Muscle of arm (tissue), 12 donors: ENCODE results near the gene C2CD2. TPM values are rescaled to one million over a fixed set of nuclear protein-coding genes. Genes with fewer than 3 reads are reported as not detected.

Experiments
- DNase-seq: peaks from one replicate; pipeline ENCODE4 v3.0.0-alpha.2; 2013
- polyA plus RNA-seq, 12 donors: library from polyadenylated mRNA; unstranded; fragments of 120-200 nt; gene quantifications; one replicate each; pipeline ENCODE4 v1.2.1, GENCODE V29; 2013; ENCODE audit not compliant: insufficient read length in 12 of 12

C2CD2 gene
- polyA plus RNA-seq, 12 donors: 5.9 to 16.9 (median 9.1) TPM; not detected in 1

DNA sequence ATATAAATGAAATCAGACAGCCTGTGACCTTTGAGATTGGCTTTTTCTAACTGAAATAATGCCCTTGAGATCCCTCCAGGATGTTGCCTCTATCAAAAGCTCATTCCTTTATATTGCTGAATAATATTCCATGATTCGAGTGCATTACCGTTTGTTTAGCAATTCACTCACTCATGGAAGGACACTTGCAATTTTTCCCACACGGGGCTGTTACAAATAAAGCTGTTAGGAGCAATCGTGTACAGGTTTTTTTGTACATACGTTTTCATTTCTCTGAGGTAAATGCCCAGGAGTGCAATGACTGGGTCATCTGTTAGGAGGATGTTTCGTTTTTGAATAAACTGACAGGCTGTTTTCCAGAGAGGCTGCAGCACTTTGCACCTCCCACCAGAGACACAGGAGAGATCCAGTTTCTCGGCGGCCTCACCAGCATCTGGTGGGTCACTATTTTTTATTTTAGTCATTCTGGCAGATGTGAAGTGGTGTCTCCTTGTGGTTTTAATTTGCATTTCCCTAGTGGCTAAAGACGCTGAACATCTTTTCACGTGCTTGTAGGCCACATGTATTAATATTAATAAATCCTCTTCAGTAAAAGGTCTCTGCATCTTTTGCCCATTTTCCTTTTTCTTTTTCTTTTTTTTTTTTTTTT, 85.6 kb downstream of the C2CD2 start:
- DNase-seq: peak; percentile 49

DNA sequence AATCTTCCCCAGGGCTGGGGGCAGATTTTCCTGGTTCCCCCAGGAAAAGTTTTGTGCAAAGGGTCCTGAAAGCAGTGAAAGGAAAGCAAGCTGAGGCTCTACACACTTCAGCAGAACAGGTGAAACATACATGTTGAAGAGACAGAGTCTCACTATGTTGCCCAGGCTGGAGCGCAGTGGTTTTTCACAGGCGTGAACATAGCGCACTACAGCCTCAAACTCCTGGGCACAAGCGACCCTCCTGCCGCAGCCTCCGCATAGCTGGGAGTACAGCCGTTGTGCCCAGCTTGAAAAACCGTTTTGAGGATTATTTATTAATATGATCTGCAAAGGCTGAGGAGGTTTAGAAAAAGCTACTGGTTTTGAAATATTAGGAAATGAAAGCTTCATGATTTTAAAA, 86.5 kb downstream of the C2CD2 start:
- no peak for DNase-seq

DNA sequence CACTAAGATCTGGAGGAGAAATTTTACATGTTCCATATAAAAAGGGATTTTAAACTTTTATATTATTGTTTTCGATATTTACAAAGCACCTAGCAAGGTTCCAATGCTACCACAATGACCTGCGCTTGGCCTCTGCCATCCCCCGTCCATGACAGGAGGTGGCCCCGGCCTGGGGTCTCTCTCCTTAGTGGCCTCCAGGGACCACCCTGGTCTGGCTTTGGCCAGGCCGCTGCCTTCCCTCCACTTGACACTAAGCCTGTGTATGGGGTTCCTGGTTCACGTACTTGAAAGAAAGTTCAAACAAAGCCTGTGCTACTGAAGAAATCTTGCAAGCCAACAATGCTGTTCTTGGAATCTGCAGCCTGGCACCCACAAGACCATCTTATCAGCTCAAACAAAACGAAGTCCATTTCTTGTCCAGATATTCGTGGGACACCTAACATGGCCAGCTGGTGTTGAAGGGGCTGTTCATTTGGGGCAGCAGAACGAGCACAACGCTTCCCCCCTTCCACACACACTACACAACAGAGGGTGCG, 87.5 kb downstream of the C2CD2 start:
- no peak for DNase-seq

DNA sequence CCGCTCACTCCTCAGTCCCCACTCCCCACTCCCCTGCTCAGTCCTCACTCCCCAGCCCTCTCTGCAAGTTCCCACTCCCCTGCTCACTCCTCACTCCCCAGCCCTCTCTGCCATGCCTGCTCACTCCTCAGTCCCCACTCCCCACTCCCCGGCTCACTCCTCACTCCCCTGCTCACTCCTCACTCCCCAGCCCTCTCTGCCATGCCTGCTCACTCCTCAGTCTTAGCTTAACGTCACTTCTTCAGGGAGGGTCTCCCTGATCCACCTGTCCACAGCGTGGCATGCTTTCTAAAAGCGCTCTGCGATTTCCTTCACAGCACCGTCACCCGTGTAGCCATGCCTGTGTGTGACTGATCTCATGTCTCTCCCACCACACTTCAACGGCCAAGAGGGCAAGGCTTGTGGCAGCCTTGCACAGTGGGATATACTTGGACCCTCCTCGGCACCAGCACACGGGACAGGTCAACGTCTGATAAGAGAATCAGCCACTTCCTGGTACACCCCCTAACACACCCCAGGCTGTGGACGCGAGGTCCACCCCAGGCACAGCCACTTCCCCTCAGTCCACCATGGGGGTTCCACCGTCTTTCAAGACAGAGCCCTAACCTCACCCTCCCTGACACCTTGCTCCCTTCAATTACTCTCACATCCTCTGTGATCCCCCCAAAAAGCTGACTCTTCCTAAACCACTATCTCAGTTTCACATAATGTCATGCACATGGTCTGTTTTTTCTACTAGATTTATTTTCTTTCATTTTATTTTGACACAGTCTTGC, 88.6 kb downstream of the C2CD2 start:
- no peak for DNase-seq

DNA sequence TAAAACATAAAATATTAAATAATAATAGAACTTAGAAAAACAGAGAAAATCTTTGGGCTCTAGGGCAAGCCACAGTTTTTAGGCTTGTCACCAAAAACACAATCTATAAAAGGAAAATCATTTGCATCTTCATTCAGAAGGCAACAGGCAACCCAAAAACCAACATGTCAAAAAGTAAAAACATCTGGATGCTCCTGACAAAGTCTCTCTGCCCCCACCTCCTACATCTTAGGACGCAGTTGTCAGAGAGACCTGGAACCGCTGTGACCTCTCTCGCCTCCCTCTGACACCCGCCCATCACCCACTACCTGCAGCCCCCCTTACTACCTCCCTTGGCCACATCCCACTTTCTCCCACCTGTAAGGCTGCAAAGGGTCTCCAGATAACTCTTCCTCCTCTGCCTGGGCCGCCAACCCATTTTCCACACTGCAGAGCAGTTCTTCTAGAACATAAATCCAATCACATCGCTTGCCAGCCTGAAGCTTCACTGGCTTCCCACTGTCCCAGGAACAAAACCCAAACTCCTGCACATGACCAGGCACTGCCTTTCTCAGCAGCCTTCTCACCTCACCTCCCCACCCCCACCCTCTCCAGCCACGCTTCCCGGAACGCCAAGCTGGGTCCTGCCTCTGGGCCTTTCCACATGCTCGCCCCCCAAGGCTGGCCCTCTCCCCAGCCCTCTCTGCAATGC, 89.4 kb downstream of the C2CD2 start:
- DNase-seq: no peak

DNA sequence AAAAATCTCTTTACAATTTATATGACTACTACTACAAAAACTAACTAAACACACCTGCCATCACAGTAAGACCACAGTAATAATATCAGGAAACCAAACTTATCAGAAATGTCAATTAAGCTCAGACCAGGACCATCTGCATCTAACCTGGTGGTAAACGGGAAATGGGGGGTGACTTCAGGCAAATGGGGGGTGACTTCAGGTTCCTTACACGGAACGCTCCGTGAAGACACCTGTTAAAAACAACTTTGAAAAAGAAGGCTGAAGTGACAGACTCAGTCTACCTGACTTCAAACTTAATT, 90.4 kb downstream of the C2CD2 start:
- no peak for DNase-seq

DNA sequence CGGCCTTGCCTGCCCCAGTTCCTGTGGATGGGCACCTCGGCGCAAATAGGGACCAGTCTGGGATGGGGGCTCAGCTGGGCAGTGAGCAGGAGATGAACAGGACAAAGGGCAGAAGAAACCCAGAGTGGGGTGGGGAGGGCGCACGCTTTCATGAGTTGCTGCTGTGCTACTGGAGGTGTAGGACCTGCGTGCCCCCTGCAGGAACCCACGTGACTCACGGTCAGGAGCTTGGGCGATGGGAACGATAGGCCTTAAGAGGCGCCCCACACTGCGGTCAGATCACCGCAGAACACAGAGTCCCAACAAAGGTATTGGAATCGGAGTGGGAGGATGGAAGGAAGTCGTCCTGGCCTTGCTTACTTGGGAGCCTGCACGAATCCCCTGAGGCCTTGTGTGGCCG, 91.8 kb downstream of the C2CD2 start:
- no peak for DNase-seq

DNA sequence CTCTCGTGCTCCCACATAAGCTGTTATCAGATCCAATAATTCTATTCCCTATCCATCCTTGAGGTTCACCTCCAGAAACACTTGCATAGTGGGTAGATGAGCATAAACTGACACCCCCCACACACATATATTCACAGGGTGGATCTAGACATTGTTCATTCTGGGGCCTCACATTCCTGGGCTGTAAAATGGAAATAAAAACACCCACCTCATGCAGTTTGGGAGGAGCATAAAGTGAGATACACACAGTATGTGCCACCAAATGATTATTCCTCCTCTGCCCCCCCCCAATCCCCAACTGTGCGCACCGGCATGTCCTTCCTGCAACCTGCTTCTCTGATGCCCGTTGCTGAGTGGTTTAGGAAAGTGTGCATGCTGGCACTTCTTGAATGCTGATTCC, 92.6 kb downstream of the C2CD2 start:
- no peak for DNase-seq

DNA sequence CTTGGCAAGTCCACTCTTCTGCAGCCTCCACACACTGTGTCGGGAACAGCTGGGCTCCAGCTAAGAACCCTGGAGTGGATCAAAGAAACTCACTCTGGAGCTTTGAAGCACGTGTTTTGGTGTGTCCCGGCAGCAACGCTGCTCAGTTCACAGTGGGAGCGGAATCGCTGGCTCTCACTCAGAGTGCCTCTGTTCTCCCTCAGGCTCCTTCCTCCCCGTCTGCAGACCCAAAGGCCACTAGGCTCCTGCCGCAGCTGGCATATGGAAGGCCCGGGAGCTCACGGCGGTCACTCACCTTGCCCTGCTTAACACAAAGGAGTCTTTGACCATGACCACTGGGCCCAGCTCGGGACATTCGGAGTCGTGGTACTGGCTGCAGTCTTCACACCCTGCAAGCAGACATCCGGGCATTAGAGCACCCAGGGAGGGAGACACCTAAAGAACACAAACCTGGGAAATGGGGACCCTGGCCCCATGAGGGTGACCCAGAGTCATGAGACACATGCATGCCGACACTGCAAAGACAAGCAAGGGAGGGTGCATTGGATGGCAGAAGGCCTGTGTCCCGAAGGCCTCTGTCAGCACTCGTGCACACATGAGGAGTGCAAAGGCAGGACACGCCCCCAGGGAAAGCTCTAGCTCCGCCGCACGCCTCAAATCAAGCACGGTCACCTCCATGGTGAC, 94.4 kb downstream of the C2CD2 start:
- no peak for DNase-seq

DNA sequence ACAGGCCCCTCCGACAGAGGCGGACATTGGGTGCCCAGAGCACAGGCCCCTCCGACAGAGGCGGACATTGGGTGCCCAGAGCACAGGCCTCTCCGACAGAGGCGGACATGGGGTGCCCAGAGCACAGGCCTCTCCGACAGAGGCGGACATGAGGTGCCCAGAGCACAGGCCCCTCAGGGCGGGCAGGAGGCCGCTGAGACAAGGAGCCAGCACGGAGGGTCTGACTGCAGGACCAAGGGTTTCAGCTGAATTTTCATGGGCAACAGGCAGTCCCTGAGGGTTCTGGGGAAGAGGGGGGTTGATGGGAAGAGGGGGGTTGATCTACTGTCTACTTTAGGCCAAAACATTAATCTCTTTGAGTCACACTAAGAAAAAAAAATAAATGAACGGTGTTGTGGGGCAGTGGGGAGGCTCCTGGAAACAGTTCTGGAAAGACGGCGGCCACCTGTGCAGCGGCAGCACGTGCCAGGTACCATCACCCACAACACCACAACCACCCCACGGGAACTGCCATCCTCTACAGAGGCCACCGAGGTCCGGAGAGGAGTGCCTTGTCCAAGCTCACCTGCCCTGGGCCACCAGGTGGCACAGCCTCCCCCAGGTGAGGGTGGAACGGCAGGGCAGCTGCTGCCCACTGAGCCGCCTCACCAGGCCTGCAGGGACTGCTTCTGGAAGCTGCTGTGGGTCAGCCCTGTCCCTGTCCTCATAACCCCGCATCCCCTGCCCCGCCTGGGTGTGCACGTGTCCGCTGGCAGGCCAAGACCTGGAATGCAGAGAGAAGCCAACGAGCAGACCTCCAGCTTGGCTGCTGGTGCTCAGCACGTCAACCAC, 95.1 kb downstream of the C2CD2 start:
- no peak for DNase-seq

DNA sequence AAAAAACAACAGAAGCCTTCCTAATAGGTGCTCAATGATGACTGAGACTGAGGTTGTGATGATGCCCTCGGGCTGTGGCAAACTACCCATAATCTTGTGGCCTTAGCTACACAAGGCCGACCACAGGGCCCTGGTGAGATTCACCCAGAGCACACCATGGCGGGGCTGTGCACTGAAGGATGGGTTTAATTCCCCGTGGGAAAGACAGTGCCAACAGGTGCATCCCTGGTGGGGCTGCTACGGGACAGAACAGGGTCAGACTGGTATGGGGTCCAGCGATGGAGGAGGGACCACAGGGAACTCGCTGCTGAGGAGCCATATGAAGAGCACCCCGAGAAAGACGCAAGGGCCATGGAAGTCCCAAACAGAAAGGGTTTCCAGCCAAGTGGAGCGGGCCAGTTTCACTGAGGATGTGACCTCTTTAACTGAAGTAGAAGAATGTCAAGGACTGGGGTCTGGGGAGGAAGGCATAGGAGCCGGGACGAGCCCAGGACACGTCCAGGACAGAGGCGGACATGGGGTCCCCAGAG, 96.0 kb downstream of the C2CD2 start:
- DNase-seq: no peak

DNA sequence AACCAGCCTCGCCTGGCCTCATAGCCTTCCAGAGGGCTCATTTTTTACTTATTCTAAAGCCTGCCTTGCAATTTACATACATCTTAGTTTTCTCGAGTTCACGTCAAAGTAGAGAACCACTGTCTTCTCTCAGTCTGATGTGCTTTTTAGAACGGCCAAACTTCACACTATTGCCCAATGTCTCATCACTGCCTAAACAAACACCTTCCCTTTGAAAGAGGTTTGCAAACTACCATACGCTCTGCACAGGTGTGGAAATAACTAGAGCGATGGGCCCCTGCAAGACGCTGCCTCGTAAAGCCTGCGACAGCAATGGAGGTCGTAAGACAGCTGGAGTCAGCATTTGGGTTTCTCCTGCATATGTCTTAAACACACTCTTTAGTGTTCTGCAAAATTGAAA, 97.2 kb downstream of the C2CD2 start:
- DNase-seq: no peak

DNA sequence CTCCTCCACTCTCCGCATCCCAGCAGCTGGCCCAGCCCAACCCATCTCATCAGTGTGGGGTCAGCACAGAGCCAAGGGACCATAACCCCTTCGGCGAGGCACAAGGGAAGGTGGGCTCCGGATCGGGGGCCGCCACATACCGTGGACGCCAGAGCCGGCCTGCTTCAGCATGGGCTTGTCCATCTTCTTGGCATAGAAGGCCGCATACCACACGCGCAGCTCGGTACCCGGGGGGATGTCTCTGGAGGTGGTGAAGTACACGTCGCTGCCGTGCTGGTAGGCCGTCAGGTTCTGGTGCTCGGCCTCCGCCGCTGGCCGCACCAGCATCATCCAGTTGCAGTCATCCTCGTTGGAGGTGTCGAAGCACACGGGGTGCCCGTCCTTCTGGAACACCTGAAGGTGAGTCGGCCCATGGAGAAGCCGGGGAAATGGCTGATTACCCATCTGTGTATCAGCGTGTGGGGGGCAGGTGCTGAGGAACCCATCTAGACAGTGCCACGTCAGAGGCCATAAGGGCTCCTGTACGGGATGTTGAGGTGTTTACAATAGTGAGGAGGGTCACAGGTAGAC, 99.3 kb downstream of the C2CD2 start:
- no peak for DNase-seq

DNA sequence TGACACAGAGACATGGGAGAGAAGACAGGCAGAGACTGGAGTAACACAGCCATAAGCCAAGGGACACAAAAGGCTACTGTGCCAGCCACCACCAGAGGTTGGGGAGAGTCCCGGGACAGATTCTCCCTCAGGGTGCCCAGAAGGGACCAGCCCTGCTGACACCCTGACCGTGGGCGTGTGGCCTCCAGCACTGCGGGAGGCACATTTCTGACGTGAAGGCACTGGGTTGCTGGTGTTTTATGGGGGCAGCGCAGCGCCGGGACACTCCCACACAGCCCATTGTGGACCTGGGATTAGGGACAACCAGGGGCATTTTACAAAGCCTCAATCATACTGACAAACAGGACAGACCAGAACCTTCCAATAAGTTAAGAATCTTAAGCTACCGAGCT, 100.9 kb downstream of the C2CD2 start:
- no peak for DNase-seq

DNA sequence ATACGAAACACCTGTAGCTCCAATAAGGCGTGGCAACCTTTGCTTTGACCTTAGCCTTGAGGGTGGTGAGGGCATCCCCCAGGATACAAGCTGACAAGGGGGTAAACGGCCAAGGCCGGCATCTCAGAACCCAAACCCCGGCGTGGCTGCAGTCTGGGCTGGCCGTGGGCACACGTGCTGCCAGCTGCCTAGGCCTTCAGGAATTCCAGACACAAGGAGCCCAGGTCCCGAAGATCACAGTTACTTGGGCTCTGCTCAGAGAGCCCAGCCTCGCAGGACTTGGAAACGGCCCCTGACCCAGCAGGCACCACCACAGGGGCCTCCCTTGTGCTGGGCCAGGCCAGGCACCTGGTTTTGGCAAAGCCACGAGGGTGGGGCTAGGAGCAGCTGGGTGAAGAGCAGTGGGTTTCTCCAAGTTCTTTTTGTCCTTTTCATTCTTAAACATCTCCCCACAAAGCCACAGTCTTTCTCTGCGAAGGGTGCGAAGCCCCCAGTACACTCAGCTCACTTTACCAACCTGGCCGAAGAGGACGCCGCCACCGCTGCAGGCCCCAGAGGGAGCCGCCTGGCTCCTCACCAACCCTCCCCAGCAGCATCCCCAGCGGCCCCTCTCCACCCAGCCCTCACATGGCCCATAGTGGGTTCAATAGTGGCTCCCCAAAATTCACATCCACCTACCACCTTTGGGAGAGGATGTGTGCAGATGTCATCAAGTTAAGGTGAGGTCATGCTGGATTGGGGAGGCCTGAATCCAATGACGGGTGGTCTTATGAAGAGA, 101.5 kb downstream of the C2CD2 start:
- no peak for DNase-seq

DNA sequence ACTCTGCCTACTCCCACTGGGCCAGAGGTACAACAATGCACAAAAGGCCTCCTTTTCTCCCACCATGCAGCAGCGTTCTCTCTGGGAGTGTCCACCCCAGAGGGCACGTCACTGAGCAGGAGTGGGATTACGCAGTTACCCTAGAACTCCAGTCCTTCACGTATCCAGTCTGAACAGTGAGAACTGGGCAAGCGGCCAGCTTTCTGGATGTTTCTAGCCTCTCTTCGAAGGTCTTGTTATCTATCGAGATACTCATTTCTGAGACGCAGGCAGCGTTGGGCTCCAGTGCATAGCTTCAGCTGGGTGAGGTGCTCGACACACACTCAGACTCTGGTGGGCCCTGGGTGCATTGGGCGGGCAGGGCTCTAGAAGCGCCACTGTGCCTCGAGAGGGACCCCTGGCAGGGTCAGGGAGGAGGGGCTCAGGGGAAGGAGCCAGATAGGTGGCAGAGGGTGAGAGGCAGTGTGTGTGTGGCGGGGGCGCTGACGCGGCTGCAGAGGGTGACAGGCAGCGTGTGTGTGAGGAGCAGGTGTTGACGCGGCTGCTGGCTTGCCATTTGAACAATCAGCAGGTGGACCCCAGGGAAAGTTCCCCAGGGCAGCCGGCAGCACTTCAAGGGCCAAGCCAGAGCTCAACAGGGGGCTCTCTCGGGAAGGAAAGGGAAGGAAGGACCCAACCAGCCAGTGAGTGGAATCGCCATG, 102.6 kb downstream of the C2CD2 start:
- no peak for DNase-seq

DNA sequence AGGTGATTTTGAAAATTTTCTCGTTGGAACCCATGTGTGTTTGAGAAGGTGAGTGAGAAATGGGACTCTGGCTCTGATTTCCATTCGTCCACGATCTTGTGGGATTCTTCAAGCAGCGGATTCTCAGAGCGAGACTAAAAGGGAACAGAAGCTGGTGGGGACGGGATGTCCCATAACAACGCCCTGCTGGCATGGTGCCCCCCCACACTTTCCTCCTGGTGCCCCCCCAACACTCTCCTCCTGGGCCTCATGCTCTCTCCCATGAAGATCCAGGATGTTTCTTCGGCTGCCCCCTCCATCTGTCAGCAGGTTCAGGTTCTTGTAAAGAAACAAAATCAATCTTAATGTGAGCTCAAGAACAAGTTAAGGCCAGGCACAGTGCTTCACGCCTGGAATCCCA, 103.7 kb downstream of the C2CD2 start:
- DNase-seq: no peak

DNA sequence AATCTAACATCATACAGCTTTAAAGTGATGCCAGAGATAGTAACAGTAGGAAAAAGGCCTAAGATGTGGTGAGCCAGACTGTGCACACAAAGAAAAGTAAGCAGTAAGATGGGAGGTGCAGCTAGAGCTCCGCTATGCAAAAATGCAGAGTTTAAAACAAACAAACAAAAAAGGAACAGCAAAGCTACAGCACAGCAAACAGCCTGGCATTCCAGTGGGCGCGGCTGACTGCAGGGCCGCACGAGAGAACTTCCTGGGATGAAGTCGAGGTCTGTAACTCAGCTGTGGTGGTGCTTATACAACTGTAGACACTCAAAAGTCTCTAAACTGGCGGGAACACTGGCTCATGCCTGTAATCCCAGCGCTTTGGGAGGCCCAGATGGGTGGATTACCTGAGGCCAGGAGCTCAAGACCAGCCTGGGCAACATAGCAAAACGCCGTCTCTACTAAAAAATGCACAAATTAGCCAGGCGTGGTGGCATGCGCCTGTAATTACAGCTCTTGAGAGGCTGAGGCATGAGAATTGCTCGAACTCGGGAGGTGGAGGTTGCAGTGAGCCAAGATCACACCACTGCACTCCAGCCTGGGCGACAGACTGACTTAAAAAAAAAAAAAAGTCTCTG, 104.7 kb downstream of the C2CD2 start:
- no peak for DNase-seq

DNA sequence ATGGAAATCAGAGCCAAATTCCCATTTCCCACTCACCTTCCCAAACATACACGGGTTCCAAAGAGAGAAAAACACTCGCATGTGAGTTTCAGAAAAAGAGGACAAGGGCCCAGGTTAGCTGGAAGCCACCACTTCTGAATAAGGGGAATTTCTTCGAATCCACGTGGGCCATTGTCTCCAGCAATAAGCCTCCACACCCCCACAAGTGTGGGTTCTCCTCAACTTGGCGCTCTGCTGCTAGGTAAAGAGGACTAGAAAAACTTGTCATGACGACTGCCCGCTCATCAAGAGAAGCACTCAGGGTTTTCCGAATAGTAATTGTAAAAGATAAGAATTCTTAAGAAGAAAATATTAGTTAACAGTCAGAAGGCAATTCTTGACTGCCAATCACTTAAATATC, 105.3 kb downstream of the C2CD2 start:
- DNase-seq: no peak
